H9 (cell line): ENCODE results near the gene CAB39. TPM values are rescaled to one million over a fixed set of nuclear protein-coding genes. Genes with fewer than 3 reads are reported as not detected.

Experiments used
- DNase-seq: peaks from one replicate; pipeline ENCODE4 v3.0.0-alpha.2; 2017
- H2AFZ ChIP-seq: one replicate; pipeline ENCODE4 v1.6.1; 2013; ENCODE audit warnings: mild to moderate bottlenecking, low read length, control low read depth, moderate library complexity
- H2AK5ac ChIP-seq: 2 replicates; pipeline ENCODE4 v1.6.1; 2013; ENCODE audit warnings: low read length, control low read depth, mixed read lengths; ENCODE audit not compliant: insufficient read length
- H2BK120ac ChIP-seq: one replicate; pipeline ENCODE4 v1.6.1; 2013; ENCODE audit warnings: low read depth, mild to moderate bottlenecking, low read length, control low read depth, inconsistent platforms; ENCODE audit not compliant: poor library complexity, severe bottlenecking
- H2BK12ac ChIP-seq: 2 replicates; pipeline ENCODE4 v1.6.1; 2013; ENCODE audit warnings: low read length, control low read depth, mixed read lengths, low read depth; ENCODE audit not compliant: insufficient read length
- H2BK15ac ChIP-seq: 2 replicates; pipeline ENCODE4 v1.6.1; 2013; ENCODE audit warnings: low read depth, low read length, control low read depth
- H2BK20ac ChIP-seq: one replicate; pipeline ENCODE4 v1.6.1; 2013; ENCODE audit warnings: low read depth, mild to moderate bottlenecking, low read length, control low read depth, inconsistent platforms; ENCODE audit not compliant: poor library complexity, severe bottlenecking
- H2BK5ac ChIP-seq: 2 replicates; pipeline ENCODE4 v1.6.1; 2013; ENCODE audit warnings: low read length, control low read depth, mixed read lengths; ENCODE audit not compliant: insufficient read length
- H3K14ac ChIP-seq: 2 replicates; pipeline ENCODE4 v1.6.1; 2013; ENCODE audit warnings: low read length, control low read depth; ENCODE audit not compliant: insufficient read depth
- H3K18ac ChIP-seq: 2 replicates; pipeline ENCODE4 v1.6.1; 2013; ENCODE audit warnings: low read depth, mild to moderate bottlenecking, mixed read lengths, low read length, control low read depth; ENCODE audit not compliant: insufficient read length
- H3K23ac ChIP-seq: 2 replicates; pipeline ENCODE4 v1.6.1; 2013; ENCODE audit warnings: low read length, control low read depth, mixed read lengths, low read depth; ENCODE audit not compliant: insufficient read length
- H3K23me2 ChIP-seq: 2 replicates; pipeline ENCODE4 v1.6.1; 2013; ENCODE audit warnings: low read depth, mild to moderate bottlenecking, mixed read lengths, low read length, control low read depth; ENCODE audit not compliant: insufficient read length, poor library complexity, severe bottlenecking
- H3K27ac ChIP-seq: 2 replicates; pipeline ENCODE4 v1.5.1; 2013; ENCODE audit warnings: low read length, control low read depth, mixed read lengths, low read depth; ENCODE audit not compliant: insufficient read length
- H3K27me3 ChIP-seq: 2 replicates; pipeline ENCODE4 v1.6.1; 2013; ENCODE audit warnings: low read length, control low read depth, inconsistent platforms; ENCODE audit not compliant: insufficient read depth
- H3K4ac ChIP-seq: 2 replicates; pipeline ENCODE4 v1.6.1; 2013; ENCODE audit warnings: low read depth, mild to moderate bottlenecking, control low read depth, inconsistent platforms, low read length, moderate library complexity
- H3K4me1 ChIP-seq: 2 replicates; pipeline ENCODE4 v1.6.1; 2013; ENCODE audit warnings: low read length, control low read depth, inconsistent platforms; ENCODE audit not compliant: insufficient read depth
- H3K4me2 ChIP-seq: 2 replicates; pipeline ENCODE4 v1.6.1; 2013; ENCODE audit warnings: low read length, control low read depth, mixed read lengths; ENCODE audit not compliant: insufficient read length, insufficient read depth
- H3K56ac ChIP-seq: 2 replicates; pipeline ENCODE4 v1.6.1; 2013; ENCODE audit warnings: low read depth, mild to moderate bottlenecking, mixed read lengths, low read length, control low read depth; ENCODE audit not compliant: insufficient read length
- H3K79me1 ChIP-seq: 2 replicates; pipeline ENCODE4 v1.6.1; 2013; ENCODE audit warnings: low read depth, mild to moderate bottlenecking, moderate library complexity, low read length, control low read depth, inconsistent platforms; ENCODE audit not compliant: insufficient read depth, poor library complexity, severe bottlenecking
- H3K79me2 ChIP-seq: 2 replicates; pipeline ENCODE4 v1.6.1; 2013; ENCODE audit warnings: low read length, control low read depth, inconsistent platforms; ENCODE audit not compliant: insufficient read depth
- H3K9ac ChIP-seq: 2 replicates; pipeline ENCODE4 v1.6.1; 2013; ENCODE audit warnings: low read length, control low read depth, mixed read lengths; ENCODE audit not compliant: insufficient read length; ENCODE audit errors: extremely low read depth
- H3K9me3 ChIP-seq: one replicate; pipeline ENCODE4 v1.6.1; 2013; ENCODE audit warnings: low read depth, low read length, inconsistent platforms; ENCODE audit not compliant: control insufficient read depth
- H3T11ph ChIP-seq: one replicate; pipeline ENCODE4 v1.6.1; 2013; ENCODE audit warnings: mild to moderate bottlenecking, low read length, control low read depth, inconsistent platforms
- H4K20me1 ChIP-seq: one replicate; pipeline ENCODE4 v1.6.1; 2013; ENCODE audit not compliant: control insufficient read depth, insufficient read length, insufficient read depth
- H4K5ac ChIP-seq: 2 replicates; pipeline ENCODE4 v1.6.1; 2013; ENCODE audit warnings: low read depth, mild to moderate bottlenecking, mixed read lengths, low read length, control low read depth; ENCODE audit not compliant: insufficient read length
- H4K8ac ChIP-seq: replicated peaks from 2 replicates; pipeline ENCODE4 v1.6.1; 2013; ENCODE audit warnings: low read length, control low read depth, mixed read lengths, low read depth; ENCODE audit not compliant: insufficient read length
- H4K91ac ChIP-seq: 2 replicates; pipeline ENCODE4 v1.6.1; 2013; ENCODE audit warnings: low read depth, mild to moderate bottlenecking, moderate library complexity, mixed read lengths, low read length, control low read depth; ENCODE audit not compliant: insufficient read length
- H3K27ac Mint-ChIP-seq, 3 experiments: 2 replicates in 2 of 3; 3 replicates in 1 of 3; pipeline ENCODE4 v1.8.0; 2020 to 2021; ENCODE audit warnings: mixed read lengths in 3 of 3, mild to moderate bottlenecking in 1 of 3, moderate library complexity in 1 of 3
- H3K27me3 Mint-ChIP-seq: 2 replicates; pipeline ENCODE4 v1.8.0; 2021; ENCODE audit warnings: low read depth, mild to moderate bottlenecking, moderate library complexity, mixed read lengths
- H3K36me3 Mint-ChIP-seq, 3 experiments: 2 replicates in 2 of 3; 3 replicates in 1 of 3; pipeline ENCODE4 v1.8.0; 2020 to 2021; ENCODE audit warnings: low read depth in 3 of 3, mixed read lengths in 3 of 3; ENCODE audit not compliant: insufficient read depth in 1 of 3
- H3K4me1 Mint-ChIP-seq, 2 experiments: 2 replicates each; pipeline ENCODE4 v1.8.0; 2020; ENCODE audit warnings: mixed read lengths in 2 of 2
- H3K4me3 Mint-ChIP-seq, 2 experiments: 2 replicates in 1 of 2; 3 replicates in 1 of 2; pipeline ENCODE4 v1.8.0; 2020 to 2021; ENCODE audit warnings: mild to moderate bottlenecking in 2 of 2, mixed read lengths in 2 of 2, moderate library complexity in 1 of 2
- H3K9me3 Mint-ChIP-seq, 2 experiments: 2 replicates in 1 of 2; 3 replicates in 1 of 2; pipeline ENCODE4 v1.8.0; 2020; ENCODE audit warnings: mild to moderate bottlenecking in 2 of 2, mixed read lengths in 2 of 2, moderate library complexity in 1 of 2
- WGBS: extraction: QIAGEN DNeasy Blood & Tissue Kit; methylation state at CpG from one replicate; pipeline ENCODE4 v1.1.7; 2013; ENCODE audit warnings: missing lambda C conversion rate, low lambda C conversion rate, mixed read lengths; ENCODE audit not compliant: insufficient read length; ENCODE audit errors: extremely low coverage; 5-methylcytosine and 5-hydroxymethylcytosine counted together
- total RNA-seq: library from RNA; stranded (reverse); gene quantifications from 2 replicates; pipeline ENCODE4 v1.2.1, GENCODE V29; 2021
- TF ChIP-seq, protein P1 (sequence below): fragments of 200-600 bp; sonication (generic); conservative IDR thresholded peaks from 3 replicates; pipeline ENCODE4 v1.8.0; 2021; ENCODE audit warnings: antibody characterized with exemption, mild to moderate bottlenecking

CAB39 gene
- total RNA-seq, 1 experiment from 2014 or later, result 42.7 TPM

- H3K4me1 ChIP-seq, result peaks cover 8% of the 10 kb centered on the region
- no peak overlapping the region for H4K5ac ChIP-seq
- H2BK5ac ChIP-seq, result no peak overlapping the region
- Mint-ChIP-seq H3K27ac (no peak overlapping the region), H3K4me3 (no peak overlapping the region), H3K36me3 (peaks cover 8 to 19% (median 10%) of the 10 kb centered on the region in 3 experiments; a peak in 5 of 7 replicates), H3K27me3 (no peaks in the 10 kb centered on the region), H3K4me1 (peaks cover 26 to 27% of the 10 kb centered on the region in 2 experiments), H3K9me3 (no peaks in the 10 kb centered on the region)
- no peak overlapping the region for H3K18ac ChIP-seq
- no peak overlapping the region for H2AK5ac ChIP-seq
- H3K9me3 ChIP-seq, result no peaks in the 10 kb centered on the region
- H3K23me2 ChIP-seq, result no peaks in the 10 kb centered on the region
- no CpG with 5 or more reads among the region's 8 CpGs for WGBS
- no peak overlapping the region for H2BK12ac ChIP-seq
- H3T11ph ChIP-seq, result no peak overlapping the region
- TF ChIP-seq, protein P1, sequence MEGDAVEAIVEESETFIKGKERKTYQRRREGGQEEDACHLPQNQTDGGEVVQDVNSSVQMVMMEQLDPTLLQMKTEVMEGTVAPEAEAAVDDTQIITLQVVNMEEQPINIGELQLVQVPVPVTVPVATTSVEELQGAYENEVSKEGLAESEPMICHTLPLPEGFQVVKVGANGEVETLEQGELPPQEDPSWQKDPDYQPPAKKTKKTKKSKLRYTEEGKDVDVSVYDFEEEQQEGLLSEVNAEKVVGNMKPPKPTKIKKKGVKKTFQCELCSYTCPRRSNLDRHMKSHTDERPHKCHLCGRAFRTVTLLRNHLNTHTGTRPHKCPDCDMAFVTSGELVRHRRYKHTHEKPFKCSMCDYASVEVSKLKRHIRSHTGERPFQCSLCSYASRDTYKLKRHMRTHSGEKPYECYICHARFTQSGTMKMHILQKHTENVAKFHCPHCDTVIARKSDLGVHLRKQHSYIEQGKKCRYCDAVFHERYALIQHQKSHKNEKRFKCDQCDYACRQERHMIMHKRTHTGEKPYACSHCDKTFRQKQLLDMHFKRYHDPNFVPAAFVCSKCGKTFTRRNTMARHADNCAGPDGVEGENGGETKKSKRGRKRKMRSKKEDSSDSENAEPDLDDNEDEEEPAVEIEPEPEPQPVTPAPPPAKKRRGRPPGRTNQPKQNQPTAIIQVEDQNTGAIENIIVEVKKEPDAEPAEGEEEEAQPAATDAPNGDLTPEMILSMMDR, result no peak
- no peak overlapping the region for H3K14ac ChIP-seq
- no peak for DNase-seq
- H3K27me3 ChIP-seq, result no peaks in the 10 kb centered on the region
- H3K23ac ChIP-seq, result no peak overlapping the region
- H3K56ac ChIP-seq, result no peak overlapping the region
- no peaks in the 10 kb centered on the region for H4K20me1 ChIP-seq
- H4K91ac ChIP-seq, result no peak overlapping the region
- H3K4me2 ChIP-seq, result no peak overlapping the region
- H2BK120ac ChIP-seq, result no peak overlapping the region
- H2BK20ac ChIP-seq, result no peak overlapping the region
- no peak overlapping the region for H2BK15ac ChIP-seq
- no peaks in the 10 kb centered on the region for H3K79me1 ChIP-seq
- peaks cover 3% of the 10 kb centered on the region; the same call in 1 of the 2 replicates for H3K79me2 ChIP-seq
- H3K4ac ChIP-seq, result no peak overlapping the region
- H3K9ac ChIP-seq, result no peak overlapping the region
- H2AFZ ChIP-seq, result no peak overlapping the region
- H3K27ac ChIP-seq, result no peak overlapping the region
- no peak overlapping the region for H4K8ac ChIP-seq
Observed at GRCh38 chr2:230761704-230762103, 49.1 kb downstream of the CAB39 start.
